GM18907 (cell line): ENCODE results near the gene ECHDC3.
A peak's percentile ranks its signal among the peaks of the same experiment; 100 is the strongest.
"Not testable (repeated sequence)": the region's sequence is repeated elsewhere in the genome, so short reads cannot be mapped to it uniquely, and the experiment has no call there.

Source experiments
- ATAC-seq: cut with Tn5 transposase; IDR thresholded peaks from one replicate; pipeline ENCODE4 v1.9.1; 2021; ENCODE audit warnings: mild to moderate bottlenecking, moderate library complexity; ENCODE audit not compliant: unreplicated experiment

The ECHDC3 gene

DNA sequence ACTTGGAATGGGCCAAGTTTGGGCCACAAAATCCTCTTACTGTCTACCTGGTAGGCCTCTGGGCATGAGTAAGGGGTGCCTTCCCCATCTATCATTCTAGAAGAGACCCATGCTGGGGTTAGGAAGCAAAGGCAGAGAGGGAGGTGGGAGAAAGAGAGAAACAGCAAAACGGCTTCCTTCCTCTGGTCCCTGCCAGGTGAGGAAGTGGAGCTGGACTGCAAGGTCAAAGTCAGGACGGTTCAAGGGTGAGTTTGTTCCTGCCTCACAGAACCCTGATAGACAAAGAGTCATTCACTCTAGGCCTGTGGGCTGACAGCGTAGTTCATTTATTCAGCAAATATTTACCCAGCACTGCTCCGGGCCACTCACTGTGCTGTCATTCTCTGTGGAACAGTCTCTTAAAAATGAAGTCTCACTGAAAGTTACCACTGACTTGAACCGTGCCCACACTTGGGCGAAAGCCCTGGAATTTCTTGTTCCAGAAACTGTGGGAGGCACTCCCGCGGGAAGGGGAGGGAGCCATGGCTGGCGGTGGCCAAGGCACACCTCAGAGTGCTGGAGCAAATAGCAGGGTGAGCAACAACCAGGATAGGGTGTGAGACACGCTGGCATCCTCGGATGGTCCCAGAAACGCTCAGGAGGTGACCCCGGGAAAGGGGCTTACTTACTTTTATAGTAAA, 26.2 kb upstream of the ECHDC3 start:
- ATAC-seq: no peak

DNA sequence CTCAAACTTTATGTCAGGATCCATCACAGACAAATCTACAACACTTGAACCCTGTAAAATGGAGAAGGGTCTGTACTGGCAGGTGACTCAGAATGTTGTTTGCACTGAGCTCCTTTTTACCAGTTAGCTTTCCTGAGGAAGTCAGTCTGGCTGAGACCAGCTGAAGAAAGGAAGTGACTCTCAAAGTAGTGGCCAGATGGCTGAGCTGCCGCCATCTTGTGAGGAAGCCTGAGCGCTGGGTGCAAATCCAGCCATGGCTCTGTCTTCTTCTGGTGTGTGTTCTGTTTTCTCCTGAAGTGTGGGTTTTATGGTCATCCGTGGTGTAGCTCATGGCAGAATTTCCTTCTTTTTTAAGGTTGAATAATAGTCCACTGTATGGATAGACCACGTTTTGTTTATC, 25.5 kb upstream of the ECHDC3 start:
- ATAC-seq: no peak

DNA sequence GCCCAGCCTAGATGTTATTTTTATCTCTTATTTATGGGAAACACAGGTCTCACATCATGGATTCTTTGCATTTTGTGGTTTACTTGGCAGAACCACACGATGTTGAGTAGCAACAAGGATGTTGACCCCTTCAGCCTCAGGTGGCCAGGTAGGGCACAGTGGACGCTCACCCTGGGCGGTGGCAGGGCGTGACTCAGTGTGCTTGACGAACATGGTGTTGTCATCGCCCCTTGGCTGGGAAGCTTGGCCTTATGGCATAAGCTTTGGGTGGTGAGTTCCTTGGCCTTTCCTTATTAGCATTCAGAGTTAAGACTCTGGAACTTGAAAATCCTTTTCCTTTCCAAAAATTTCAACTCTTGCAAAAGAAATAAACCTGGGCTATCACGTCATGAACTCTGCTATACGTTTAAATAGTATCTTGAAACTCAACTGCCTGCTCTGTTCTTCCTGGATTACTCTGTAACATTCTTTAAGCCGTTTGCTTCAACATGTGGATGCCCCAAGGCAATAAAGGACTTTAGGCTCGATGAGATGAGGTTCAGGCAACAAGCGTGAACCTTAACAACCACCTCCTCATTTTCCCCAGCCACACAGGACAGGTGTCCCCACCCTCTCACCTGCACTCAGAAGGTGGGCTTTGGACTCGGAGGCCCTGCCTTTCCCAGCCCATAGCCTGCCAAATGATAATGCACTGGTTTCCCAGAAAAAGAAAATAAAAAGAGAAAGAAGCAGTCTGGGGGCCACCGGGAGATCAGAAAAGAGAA, 22.5 kb upstream of the ECHDC3 start:
- ATAC-seq: no peak

DNA sequence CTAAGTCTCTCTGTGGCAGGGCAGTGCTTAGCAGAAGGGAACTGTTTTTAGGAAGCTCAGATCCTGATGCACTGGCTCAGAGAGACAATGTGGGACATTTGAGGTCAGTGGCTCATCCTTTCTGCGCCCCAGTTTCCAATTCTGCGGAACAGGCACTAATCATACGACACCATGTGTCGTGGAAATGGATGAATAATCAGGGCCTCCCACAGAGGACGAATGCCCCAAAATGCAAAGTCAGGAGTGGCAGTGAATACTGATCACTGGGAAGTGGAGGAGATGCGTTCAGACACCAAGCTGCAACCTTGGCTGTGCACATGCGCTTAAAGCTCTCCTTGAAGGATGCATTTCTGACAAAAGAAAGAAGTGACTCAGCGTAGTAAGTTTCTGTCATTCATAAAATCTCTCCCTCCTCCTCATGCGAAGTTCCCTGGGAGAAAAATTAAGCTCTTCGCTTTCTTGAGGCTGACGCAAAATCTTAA, 21.9 kb upstream of the ECHDC3 start:
- no peak for ATAC-seq

DNA sequence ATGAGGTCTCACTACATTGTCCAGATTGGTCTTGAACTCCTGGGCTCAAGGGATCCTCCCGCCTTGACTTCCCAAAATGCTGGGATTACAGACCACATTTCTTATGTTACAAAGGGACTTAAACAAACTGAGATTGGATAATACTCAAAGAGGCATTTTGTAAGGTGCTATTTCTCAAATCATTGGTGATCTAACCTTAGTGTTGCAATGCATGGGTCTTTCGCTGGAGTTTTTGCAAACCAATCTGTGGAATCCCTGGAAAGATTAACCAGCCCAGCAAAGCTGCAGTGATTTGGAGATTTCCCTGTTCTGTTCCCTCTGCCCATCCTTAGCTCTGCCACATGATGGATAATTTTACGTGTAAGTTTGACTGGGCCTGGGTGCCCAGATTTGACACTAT, 20.4 kb upstream of the ECHDC3 start:
- ATAC-seq: no peak

DNA sequence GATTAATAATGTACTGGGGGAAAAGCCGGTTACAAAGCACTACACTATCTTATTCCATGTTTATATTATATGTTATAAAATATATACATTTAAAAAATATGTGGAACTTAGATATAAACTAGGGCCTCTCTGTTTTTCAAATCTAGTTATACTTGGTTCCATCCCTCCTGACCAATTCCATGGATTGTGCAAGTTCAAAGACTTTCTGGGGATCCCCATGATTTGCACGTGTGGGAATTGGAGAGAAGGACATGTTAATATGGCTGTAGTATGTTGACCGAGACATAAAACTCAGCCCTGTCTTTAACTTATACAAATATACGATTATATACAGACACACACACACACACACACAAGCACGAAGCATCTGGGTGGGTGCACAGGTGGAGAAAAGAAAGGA, 18.8 kb upstream of the ECHDC3 start:
- ATAC-seq: no peak

DNA sequence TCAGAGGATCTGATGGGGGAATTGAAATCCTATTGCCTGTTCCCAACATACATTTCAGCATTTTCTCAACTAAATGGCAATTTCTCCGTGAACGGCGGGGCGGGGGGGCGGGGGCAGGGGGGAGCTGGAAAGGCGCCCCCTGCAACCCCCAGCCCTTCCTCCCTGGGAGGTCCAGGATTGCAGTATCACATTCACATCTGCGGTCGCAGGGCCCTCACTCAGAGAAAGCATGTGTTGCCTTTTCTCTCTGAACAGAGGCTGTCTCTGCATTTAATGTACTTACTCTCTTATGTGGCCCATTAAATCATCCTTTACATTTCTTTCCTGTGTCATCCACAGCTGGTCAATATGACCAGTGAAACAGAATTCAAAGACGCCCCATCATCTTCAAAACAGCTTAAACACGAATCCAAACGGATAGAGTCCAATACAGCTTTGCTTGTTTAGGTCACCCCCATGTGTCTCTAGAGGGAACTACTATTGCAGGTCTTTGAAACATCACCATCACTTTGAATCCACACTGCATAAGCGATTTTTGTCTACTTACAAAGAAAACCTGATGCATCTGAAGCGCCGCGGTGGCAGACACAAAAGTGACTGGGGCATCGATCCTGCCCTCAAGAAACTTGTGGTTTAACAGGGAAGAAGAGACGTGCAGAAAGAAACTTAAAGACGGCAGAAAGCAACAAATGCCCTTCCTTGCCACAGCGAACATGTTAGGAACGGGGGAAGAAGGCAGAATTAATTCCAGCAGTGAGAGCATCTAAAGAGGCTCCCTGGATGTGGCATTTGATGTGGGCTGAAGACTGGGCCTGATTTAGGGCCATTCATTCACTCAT, 17.0 kb upstream of the ECHDC3 start:
- ATAC-seq: peak; percentile 81

DNA sequence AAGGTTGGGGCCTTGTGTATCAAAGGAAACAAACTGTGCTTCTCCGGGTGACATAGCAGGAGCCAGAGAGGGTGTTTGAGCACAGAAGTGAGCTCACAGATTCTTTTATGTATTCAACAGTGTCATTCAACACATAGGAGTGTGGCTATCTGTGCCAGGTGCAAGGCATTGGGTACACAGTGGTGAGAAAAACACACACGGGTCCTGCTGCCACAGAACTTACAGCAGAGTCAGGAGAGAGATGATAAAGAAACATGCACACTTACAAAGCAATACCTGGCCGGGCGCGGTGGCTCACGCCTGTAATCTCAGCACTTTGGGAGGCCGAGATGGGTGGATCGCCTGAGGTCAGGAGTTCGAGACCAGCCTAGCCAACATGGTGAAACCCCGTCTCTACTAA, 16.3 kb upstream of the ECHDC3 start:
- no peak for ATAC-seq

DNA sequence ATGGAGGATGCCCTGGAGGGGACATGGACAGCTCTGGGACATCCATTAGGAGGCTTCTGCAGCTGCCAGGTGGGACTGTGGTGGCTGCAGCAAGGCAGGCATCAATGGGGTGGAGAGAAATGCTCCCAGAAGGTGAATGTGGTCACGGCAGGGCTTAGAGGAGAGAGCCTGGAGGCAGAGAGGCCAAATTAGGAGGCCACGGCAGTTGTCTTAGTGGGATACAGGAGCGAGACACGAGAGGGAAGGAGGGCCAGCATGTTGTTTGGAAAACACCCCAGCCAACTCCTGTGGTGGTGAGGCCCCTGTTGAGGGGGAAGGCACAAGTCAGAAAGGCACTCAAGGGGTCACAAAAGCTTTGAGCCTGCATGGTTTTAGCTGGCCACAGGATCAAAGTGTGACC, 14.6 kb upstream of the ECHDC3 start:
- ATAC-seq: no peak

DNA sequence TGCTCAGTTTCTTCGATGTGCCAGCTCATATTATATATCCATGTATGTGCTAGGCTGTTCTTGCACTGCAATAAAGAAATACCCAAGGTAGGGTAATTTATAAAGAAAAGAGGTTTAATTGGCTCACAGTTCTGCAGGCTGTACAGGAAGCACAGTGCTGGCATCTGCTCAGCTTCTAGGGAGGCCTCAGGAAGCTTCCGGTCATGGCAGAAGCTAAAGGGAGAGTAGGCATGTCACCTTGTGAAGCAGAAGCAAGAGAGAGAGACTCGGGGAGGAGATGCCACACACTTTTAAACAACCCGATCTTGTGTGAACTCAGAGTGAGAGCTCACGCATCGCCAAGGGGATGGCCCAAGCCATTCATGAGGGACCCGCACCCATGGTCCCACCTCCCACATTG, 13.8 kb upstream of the ECHDC3 start:
- ATAC-seq: no peak

DNA sequence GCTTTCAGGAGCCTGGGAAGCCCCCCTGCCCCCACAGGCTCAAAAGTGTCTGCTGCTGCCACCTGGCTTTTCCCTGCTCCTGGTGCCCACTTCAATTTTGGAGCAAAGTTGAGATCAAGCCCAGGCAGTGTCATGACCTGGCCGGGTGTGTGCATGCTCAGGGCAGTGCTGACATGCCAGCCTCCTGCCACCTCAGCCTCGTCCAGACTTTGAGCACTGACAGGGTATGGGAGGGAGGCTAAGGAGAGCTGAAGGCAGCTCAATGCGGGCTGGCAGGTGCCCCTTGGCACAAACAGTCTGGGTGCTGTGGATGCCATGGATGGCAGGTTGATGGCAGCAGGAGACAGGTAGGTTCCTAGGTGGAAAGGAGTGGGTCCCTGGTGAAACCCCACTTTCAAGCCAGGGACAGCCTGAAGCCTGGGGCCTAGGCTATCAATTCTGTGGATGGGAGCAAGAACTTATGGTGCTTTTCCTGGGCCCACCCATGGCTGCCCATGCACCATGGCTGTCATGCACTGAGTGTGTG, 12.3 kb upstream of the ECHDC3 start:
- no peak for ATAC-seq

DNA sequence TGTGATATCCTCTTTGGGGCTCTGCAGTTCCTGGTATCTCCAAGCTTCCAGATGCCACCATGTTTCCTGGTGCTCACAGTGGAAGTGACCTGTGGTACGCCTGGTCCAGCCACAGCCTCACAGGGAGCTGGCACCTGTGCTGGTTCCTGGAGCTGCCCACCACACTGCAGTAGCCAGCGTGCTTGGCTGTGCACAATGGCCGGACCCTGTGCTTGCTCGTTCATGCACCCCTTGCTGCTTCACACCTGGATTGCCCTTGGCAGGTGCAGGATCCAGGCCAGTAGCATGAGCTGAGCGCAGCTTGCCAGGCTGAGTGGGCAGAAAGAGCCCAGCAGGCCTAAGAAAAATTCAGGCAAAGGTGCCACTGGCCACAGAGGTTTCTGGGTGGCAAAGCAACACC, 11.4 kb upstream of the ECHDC3 start:
- ATAC-seq: no peak

DNA sequence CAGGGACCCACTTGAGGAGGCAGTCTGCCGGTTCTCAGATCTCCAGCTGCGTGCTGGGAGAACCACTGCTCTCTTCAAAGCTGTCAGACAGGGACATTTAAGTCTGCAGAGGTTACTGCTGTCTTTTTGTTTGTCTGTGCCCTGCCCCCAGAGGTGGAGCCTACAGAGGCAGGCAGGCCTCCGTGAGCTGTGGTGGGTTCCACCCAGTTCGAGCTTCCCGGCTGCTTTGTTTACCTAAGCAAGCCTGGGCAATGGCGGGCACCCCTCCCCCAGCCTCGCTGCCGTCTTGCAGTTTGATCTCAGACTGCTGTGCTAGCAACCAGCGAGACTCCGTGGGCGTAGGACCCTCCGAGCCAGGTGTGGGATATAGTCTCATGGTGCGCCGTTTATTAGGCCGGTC, 5.4 kb upstream of the ECHDC3 start:
- not testable (repeated sequence) for ATAC-seq

DNA sequence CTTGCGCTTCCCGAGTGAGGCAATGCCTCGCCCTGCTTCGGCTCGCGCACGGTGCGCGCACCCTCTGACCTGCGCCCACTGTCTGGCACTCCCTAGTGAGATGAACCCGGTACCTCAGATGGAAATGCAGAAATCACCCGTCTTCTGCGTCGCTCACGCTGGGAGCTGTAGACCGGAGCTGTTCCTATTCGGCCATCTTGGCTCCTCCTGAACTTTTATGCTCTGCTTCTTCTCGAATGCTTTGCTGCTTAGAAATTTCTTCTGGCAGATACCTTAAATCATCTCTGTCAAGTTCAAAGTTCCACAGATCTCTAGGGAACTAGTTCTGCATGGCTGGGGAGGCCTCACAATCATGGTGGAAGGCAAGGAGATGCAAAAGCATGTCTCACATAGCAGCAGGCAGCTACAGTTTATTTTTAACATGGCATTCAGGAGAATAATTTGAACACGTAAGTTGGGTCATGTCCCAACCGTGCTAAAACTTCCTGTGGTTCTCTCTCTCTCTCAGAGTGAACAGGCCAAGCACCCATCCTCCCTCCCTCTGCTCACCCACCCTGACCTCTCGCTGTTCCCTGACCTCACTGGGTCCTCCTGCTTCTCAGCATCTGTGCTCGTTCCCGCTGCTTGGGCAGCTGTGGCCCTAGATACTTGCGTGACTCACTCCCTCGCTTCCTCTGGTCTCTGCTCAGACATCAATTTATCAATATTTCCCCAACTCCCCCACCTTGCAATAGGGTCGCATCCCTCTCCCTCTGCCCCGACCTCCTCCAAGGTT, 4.7 kb upstream of the ECHDC3 start:
- ATAC-seq: not testable (repeated sequence)

DNA sequence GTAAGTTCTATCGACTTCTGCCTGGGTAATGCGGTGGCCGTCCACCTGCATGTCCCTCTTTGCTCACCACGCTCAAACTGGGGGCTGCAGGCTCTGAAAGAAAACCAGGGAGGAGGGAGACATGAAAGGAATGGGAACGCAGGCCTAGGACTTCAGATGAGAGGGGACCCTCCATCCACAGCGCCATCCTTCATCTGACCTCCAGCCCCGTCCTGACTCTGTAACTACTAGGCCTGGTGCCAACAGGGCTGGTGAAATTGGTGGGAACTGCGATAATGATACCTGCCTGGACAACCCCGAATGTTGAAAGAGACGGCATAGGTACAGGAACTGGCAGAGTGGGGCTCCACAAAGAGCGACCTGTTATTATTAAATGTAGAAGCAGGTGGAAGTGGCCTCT, 1.3 kb upstream of the ECHDC3 start:
- no peak for ATAC-seq

DNA sequence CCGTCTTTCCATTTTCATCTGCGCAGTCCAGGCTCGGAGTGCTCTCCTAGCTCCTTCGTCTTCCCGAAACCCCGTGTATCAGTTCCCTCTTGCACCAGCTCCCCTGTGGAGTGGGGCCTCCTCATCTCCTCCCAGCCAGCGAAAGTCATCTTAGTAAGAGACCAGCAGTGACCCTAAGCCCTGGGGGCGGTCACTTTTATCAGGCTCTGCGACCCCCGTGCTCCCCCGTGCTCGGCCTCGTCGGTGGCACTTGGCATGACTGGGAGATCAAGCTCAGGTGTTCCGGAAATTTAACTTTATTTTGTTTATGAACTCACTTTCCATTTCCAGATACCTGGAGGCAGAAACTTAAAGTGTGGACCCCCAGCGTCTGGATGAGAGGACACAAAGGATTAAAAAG, 574 bp upstream of the ECHDC3 start:
- no peak for ATAC-seq

DNA sequence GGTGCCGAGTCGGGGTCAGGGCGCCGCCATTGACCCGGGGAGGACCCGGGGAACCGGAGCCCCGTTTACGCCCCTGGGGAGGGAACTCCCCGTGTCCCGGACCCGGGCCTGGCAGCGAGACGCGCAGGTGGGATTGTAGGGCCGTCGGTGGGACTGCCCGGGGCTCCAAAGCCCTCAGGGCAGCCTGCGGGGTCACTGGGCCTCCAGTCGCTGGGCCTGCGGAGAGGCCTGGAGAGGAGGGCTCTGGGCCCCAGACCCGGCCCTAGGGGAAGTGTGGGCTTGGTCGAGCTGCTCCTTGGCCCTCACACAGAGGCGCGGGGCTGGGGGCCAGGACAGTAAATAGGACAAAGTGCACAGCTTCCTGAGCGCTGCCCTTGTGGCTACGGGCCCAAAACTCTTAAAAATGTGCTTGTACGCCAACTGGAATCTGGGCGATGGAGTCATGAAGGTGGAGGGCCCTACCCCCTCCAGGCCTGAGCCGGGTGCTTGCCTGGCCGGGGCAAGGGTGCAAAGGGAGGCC, 657 bp downstream of the ECHDC3 start:
- peak; percentile 16 for ATAC-seq

DNA sequence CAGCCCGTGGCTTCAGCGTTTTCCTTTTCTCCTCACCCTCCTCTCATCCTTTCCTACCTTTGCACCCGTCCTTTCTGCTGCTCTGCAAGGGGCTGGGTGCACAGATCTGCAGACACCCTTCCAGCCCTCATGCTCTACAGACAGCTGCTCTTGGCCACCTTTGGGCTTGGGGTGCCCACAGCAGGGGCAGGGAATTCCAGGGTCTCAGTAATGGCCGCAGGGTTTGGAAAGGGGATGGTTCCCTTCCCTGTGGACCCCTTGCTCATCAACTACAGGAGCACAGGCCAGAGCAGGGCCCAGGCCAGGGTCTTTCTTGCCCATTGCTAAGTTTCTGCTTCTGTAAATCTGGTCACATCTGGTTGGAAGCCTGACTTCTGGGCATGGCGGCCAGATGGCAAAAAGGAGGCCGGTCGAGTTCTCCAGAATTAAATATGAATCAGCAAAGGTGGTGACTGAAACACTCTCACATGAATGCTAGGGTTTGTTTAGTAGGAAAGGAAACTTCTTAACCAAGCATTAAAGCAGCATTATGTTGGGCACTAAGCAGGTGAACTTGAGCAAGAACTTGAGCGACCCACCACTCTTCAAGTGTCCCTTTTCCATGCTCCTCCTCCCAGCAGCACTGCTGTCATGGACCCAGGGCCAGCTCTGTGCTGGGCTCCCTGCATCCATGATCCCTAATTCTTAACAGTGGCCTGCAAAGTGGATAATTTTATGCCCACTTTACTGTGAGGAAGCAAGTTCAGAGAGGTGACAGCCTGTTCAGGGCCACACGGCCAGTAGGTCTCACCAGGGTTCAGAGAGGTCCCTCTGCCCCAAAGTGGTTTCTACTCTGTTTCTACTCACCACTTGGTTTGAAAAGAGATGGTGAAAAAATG, 1.5 kb downstream of the ECHDC3 start:
- ATAC-seq: no peak

DNA sequence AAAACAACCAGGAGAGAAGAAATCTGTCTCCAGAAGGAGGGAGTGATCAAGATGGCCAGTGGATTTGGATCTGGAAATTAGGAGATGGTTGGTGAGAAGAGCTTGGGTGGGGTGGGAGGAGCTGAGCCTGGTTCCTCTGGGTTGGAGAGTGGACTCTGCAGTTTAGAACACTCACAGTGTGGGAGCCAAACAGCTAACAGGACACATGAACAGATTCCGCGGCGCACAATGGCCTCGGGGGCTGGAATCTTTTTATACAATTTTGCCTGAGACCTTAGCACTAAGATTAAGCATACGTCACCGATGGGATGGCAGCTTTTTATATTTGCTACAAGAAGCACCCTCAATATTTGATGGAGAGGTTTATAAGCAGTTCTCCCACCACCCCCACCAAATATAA, 2.9 kb downstream of the ECHDC3 start:
- ATAC-seq: no peak
